OCI-LY7 (cell line): ENCODE results near the gene TPPP3. TPM values are rescaled to one million over a fixed set of nuclear protein-coding genes. Genes with fewer than 3 reads are reported as not detected.

ENCODE experiments used
- BruUV-seq: library from RNA; stranded (reverse); fragments of 400-500 nt; replicated peaks from 2 replicates; lab custom pipeline; 2021; lab: Mats Ljungman, UMichigan
- CTCF ChIA-PET: fragments of 300-600 bp; sonication (Branson Sonifier 250); formaldehyde crosslinking; loops from one replicate; lab custom pipeline; 2022; ENCODE audit warnings: antibody characterized with exemption; ENCODE audit not compliant: unreplicated experiment; lab: Charles Lee
- POLR2A ChIA-PET: fragments of 300-600 bp; sonication (Branson Sonifier 250); formaldehyde crosslinking; loops from one replicate; lab custom pipeline; 2022; ENCODE audit warnings: antibody characterized with exemption; lab: Charles Lee
- DNase-seq: peaks from one replicate; pipeline ENCODE4 v3.0.0-alpha.2; 2015; ENCODE audit warnings: low spot score
- H2AFZ ChIP-seq: fragments of 200-600 bp; sonication (generic), shearing (Covaris generic); 2 replicates; pipeline ENCODE4 v1.6.1; 2014; ENCODE audit warnings: mild to moderate bottlenecking, antibody characterized with exemption, low read length, moderate library complexity
- H3K27ac ChIP-seq: fragments of 200-600 bp; sonication (generic); 2 replicates; pipeline ENCODE4 v1.5.1; 2014; ENCODE audit warnings: mixed run types, low read depth, mild to moderate bottlenecking, moderate library complexity, low read length, inconsistent platforms; ENCODE audit not compliant: poor library complexity, severe bottlenecking
- H3K36me3 ChIP-seq: fragments of 200-600 bp; sonication (generic); 2 replicates; pipeline ENCODE4 v1.6.1; 2014; ENCODE audit warnings: mild to moderate bottlenecking, antibody characterized with exemption, low read length, moderate library complexity, mixed read lengths; ENCODE audit not compliant: insufficient read depth
- H3K4me1 ChIP-seq: fragments of 200-600 bp; sonication (generic); 2 replicates; pipeline ENCODE4 v1.5.1; 2014; ENCODE audit warnings: mild to moderate bottlenecking, low read length; ENCODE audit not compliant: insufficient read depth, poor library complexity, severe bottlenecking
- H3K4me2 ChIP-seq: fragments of 200-600 bp; sonication (generic); 2 replicates; pipeline ENCODE4 v1.6.1; 2014; ENCODE audit warnings: mild to moderate bottlenecking, low read length
- H3K4me3 ChIP-seq: fragments of 200-600 bp; sonication (generic); 2 replicates; pipeline ENCODE4 v1.5.1; 2014; ENCODE audit warnings: mild to moderate bottlenecking, low read depth, low read length; ENCODE audit not compliant: poor library complexity, severe bottlenecking
- H3K79me2 ChIP-seq: fragments of 200-600 bp; sonication (generic); 2 replicates; pipeline ENCODE4 v1.6.1; 2016; ENCODE audit warnings: low read depth, mild to moderate bottlenecking, low read length, moderate library complexity, mixed read lengths; ENCODE audit not compliant: insufficient read depth
- H3K9me2 ChIP-seq: fragments of 200-600 bp; sonication (generic); 2 replicates; pipeline ENCODE4 v1.6.1; 2016; ENCODE audit warnings: mild to moderate bottlenecking, low read length, mixed read lengths; ENCODE audit not compliant: insufficient read depth
- H3K9me3 ChIP-seq: fragments of 200-600 bp; sonication (generic); 2 replicates; pipeline ENCODE4 v1.6.1; 2014; ENCODE audit warnings: mild to moderate bottlenecking, mixed run types, low read length, mixed read lengths
- H4K20me1 ChIP-seq: fragments of 200-600 bp; sonication (generic); 2 replicates; pipeline ENCODE4 v1.6.1; 2014; ENCODE audit warnings: mild to moderate bottlenecking, antibody characterized with exemption, low read length, moderate library complexity, mixed read lengths; ENCODE audit not compliant: insufficient read depth
- EZH2phosphoT487 ChIP-seq: fragments of 200-600 bp; sonication (generic); IDR thresholded peaks from 2 replicates; pipeline ENCODE4 v1.6.1; 2018; ENCODE audit warnings: low read depth, borderline replicate concordance, mild to moderate bottlenecking, mixed run types, antibody characterized with exemption, low read length, moderate library complexity, mixed read lengths
- intact Hi-C: fragments of 100-400 bp; cut with micrococcal nuclease; formaldehyde crosslinking; loops from one replicate; pipeline ENCODE4 v1.10.0; 2022; ENCODE audit not compliant: unreplicated experiment
- total RNA-seq, 2 experiments: library from RNA; depleted of rRNA in 1 of 2; stranded (reverse); fragments of >200 nt in 1 of 2; shearing (Covaris generic) in 1 of 2; gene quantifications; 2 replicates each; pipeline ENCODE4 v1.2.3, GENCODE V29; 2014 to 2022
- TF ChIP-seq, protein P1 (sequence below): fragments of 200-600 bp; sonication (generic); conservative IDR thresholded peaks from 2 replicates; pipeline ENCODE4 v1.5.1; 2014; ENCODE audit warnings: mild to moderate bottlenecking, antibody characterized with exemption, low read length, moderate library complexity, mixed read lengths

TPPP3 gene
- total RNA-seq, 2 experiments from 2014 or later: not detected

DNA sequence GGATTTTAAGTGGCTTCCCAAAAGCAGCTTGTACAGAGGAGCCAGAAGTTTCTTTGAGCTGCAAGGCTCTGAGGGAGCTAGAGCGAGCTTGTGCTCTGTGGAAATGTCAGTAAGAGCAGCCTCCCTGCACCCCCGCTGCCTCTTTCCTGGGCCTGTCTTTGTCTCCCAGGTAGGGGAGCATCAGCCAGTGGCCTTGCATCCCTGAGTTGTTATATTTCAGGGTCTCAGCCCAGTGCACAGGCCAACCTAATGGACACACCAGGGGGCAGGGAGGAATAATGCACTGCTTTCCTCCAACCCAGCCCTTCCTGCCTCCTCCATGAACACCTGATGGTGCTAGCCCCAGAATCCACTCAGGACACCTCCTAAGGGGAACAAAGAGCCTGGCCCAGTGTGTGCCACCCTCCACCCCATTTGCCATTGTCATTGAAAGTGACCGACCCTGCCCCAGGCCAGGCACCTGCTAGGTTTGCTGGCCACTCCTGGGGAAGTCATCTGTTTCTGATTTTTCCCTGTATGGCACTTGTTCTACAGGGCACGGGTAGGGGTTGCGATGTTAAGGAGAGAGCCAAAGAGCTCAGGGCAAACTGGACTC is 6.3 kb downstream of the TPPP3 start:
- H2AFZ ChIP-seq: no peak overlapping the region
- no peaks in the 10 kb centered on the region for H3K4me1 ChIP-seq
- H3K27ac ChIP-seq: no peak overlapping the region
- no peaks in the 10 kb centered on the region for H3K79me2 ChIP-seq
- ChIA-PET POLR2A (no interaction called here), CTCF (no interaction called here)
- H3K9me3 ChIP-seq: no peaks in the 10 kb centered on the region
- no peaks in the 10 kb centered on the region for H3K9me2 ChIP-seq
- no peak for TF ChIP-seq EZH2phosphoT487
- TF ChIP-seq, protein P1, sequence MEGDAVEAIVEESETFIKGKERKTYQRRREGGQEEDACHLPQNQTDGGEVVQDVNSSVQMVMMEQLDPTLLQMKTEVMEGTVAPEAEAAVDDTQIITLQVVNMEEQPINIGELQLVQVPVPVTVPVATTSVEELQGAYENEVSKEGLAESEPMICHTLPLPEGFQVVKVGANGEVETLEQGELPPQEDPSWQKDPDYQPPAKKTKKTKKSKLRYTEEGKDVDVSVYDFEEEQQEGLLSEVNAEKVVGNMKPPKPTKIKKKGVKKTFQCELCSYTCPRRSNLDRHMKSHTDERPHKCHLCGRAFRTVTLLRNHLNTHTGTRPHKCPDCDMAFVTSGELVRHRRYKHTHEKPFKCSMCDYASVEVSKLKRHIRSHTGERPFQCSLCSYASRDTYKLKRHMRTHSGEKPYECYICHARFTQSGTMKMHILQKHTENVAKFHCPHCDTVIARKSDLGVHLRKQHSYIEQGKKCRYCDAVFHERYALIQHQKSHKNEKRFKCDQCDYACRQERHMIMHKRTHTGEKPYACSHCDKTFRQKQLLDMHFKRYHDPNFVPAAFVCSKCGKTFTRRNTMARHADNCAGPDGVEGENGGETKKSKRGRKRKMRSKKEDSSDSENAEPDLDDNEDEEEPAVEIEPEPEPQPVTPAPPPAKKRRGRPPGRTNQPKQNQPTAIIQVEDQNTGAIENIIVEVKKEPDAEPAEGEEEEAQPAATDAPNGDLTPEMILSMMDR: no peak
- no peak overlapping the region for H3K4me3 ChIP-seq
- BruUV-seq: no TSS peak
- no peak overlapping the region for H3K4me2 ChIP-seq
- no peaks in the 10 kb centered on the region for H3K36me3 ChIP-seq
- no peaks in the 10 kb centered on the region for H4K20me1 ChIP-seq
- intact Hi-C loops: no loop called here
- DNase-seq: no peak

DNA sequence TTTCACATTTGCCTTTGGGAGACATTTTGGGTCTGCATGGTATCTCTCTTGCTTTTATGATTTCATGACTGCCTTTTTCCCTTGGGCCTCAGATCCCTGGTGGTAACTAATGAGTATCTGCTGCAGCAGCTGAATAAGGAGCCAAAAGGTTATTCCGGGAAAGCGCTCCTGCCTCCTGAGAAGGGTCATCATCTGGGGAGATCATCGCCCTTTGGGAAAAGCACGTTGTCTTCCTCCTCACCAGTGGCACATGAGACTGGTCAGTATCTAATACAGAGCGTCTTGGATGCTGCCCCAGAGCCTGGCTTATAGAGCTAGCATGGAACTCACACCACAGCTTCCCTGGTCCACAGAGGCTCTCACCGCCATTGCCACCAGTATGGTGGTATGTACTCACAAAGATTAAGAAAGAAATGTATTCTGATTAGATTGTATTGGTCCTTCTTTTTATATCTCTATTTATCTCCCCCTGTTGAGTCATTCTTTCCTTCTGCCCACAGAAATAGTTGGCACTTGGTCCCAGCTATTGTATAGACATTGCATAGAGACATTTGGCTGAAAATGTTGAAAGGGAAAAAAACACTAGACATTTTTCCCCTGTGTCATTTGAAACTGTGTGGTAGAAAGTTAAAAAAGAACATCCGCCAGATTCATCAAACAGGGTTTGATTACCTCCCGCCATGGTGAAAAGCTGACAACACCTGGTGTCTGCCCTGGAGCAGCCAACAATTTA is 8.4 kb downstream of the TPPP3 start:
- no TSS peak for BruUV-seq
- Histone ChIP-seq H3K36me3 (no peaks in the 10 kb centered on the region), H2AFZ (no peak overlapping the region), H3K9me3 (no peaks in the 10 kb centered on the region), H3K4me2 (no peak overlapping the region), H4K20me1 (no peaks in the 10 kb centered on the region), H3K27ac (no peak overlapping the region), H3K9me2 (no peaks in the 10 kb centered on the region), H3K4me1 (no peaks in the 10 kb centered on the region), H3K79me2 (no peaks in the 10 kb centered on the region), H3K4me3 (no peak overlapping the region)
- ChIA-PET POLR2A (interaction anchor here (0.6 kb wide), 1 partner anchor 391 kb away, joined by 4 read pairs; no protein-coding TSS in a partner anchor), CTCF (interaction anchor here (0.5 kb wide), 1 partner anchor 38 kb away, joined by 3 read pairs; no protein-coding TSS in a partner anchor)
- TF ChIP-seq, protein P1: no peak
- TF ChIP-seq EZH2phosphoT487: no peak
- intact Hi-C loops: no loop called here
- no peak for DNase-seq

DNA sequence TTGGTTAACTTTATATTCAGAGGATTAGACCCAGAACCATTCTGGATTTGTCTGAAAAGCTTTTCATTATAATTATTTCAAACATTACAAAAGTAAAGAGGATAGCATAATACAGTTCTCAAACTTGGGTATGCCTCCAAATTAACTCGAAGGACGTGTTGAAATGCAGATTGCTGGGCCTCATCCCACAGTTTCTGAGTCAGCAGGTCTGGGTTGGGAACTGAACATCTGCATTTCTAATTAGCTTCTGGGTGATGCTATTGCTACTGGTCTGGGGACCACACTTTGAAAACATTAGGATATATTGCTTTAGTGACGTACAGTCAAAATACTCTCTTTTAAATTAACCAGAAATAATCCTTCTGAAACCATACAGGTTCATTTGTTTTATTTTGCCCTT is 10.0 kb downstream of the TPPP3 start:
- TF ChIP-seq, protein P1: no peak
- TF ChIP-seq EZH2phosphoT487: no peak
- Histone ChIP-seq H3K4me1 (no peaks in the 10 kb centered on the region), H3K9me2 (no peaks in the 10 kb centered on the region), H3K4me2 (no peak overlapping the region), H2AFZ (no peak overlapping the region), H3K9me3 (no peaks in the 10 kb centered on the region), H4K20me1 (no peaks in the 10 kb centered on the region), H3K79me2 (no peaks in the 10 kb centered on the region), H3K4me3 (no peak overlapping the region), H3K36me3 (no peaks in the 10 kb centered on the region), H3K27ac (no peak overlapping the region)
- DNase-seq: no peak
- intact Hi-C loops: no loop called here
- ChIA-PET CTCF (no interaction called here), POLR2A (no interaction called here)
- no TSS peak for BruUV-seq
